LNCAP (cell line): Measurements from ENCODE around the gene ELK1.

Experiments
- CTCF ChIP-seq: fragments of 450-650 bp; IDR thresholded peaks from 2 replicates; pipeline ENCODE4 v1.5.1; 2017; ENCODE audit warnings: mild to moderate bottlenecking

ELK1 gene

GRCh38 chrX:47664737-47665136 lies 14.4 kb upstream of the ELK1 start:
- TF ChIP-seq CTCF: no peak

GRCh38 chrX:47662144-47662657 lies 11.8 kb upstream of the ELK1 start:
- no peak for TF ChIP-seq CTCF

GRCh38 chrX:47661539-47661938 lies 11.2 kb upstream of the ELK1 start:
- TF ChIP-seq CTCF: no peak

- TF ChIP-seq CTCF: no peak
These were observed 9.0 kb upstream of the ELK1 start for GRCh38 chrX:47659421-47659726.

GRCh38 chrX:47658684-47659420 lies 8.5 kb upstream of the ELK1 start, which contains the start of gene UXT:
Gene UXT, minus strand, starts transcription at chrX:47659180. Its CDS starts 253 bp downstream, at chrX:47658927.
- no peak for TF ChIP-seq CTCF

- TF ChIP-seq CTCF: no peak
These were observed 7.9 kb upstream of the ELK1 start for GRCh38 chrX:47658301-47658683.

GRCh38 chrX:47651043-47651905 lies 911 bp upstream of the ELK1 start:
- no peak for TF ChIP-seq CTCF
